Measurements from ENCODE around the gene RAPGEF4.

The RAPGEF4 gene

DNA sequence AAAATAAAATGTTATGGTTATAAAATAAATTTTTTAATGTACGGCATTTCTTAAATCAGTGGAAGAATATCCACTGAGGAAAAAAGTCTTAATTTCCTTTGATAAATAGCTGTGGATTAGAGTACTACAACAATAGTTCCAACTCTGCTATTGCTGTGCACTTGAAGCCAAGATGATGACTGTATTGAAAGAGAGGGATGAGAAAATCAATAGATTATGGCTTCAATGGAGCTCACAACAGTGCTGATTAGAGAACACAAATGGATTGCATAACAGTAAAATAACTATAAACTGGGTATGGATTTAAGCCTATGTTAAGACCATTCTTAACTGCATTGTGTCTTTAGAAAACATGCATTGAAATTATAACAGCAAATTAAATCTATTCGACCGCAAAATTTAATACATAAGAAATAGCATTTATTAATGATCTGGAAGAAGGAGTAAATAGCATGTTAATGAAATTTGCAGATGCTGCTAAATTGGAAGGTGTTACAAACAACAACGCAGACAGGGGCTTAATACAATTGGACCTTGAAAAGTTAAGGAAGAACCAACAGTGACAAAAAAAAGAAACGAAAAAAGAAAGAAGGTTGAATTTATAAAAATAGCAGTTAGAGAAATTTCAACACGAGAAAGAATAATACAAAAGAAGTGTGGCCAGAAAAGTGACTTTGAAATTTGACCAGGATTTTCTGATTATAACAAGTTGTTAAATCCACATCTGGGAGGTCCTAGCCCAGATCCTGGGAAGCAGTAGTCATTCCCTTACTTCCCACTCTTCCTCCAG, 331.4 kb downstream of the RAPGEF4 start:
- no peak for DNase-seq (ENCODE audit: extremely low read depth, low read depth)

DNA sequence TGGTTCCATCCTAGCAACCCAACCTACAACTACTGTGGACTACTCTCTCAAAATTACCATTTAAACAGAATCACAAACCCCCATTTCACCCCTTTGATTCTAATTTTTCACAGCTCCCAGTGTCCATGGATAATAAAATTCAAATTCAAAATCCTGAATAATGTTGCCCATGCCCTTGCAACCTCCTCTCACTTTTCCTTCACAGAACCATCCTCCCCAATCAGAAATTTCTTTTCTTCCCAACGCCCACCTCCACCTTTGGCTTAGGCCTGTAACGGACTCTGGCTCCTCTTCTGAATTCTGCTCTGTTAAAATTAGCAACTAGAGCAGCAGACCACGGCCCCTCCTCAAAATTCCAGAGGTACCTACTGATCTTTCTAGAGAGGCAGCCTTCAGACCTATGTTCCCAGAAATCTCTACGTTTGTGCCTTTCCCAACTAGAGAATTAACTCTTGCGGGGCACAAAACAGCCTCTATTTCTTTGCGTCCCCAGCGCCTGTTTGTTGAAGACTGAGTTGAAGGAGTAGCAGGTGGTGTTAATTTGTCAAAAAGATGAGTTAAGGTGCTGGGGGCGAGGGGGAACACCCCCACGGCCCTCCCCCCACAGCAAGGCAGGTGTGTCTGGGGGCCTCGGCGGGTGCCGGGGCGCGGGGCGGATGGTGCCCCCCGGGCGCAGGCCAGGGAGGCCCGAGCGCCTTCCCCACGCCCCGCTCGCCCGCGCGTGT, 339.6 kb downstream of the RAPGEF4 start:
- DNase-seq (ENCODE audit: extremely low read depth, low read depth), result no peak
- TF ChIP-seq CTCF (IDR thresholded peaks at IDR 0.05; ENCODE audit: low read depth, low read length), result no peak

More for the DNA sequence above, 331.4 kb downstream of the RAPGEF4 start:
- no peak for TF ChIP-seq CTCF (IDR thresholded peaks at IDR 0.05; ENCODE audit: low read depth, low read length)

DNA sequence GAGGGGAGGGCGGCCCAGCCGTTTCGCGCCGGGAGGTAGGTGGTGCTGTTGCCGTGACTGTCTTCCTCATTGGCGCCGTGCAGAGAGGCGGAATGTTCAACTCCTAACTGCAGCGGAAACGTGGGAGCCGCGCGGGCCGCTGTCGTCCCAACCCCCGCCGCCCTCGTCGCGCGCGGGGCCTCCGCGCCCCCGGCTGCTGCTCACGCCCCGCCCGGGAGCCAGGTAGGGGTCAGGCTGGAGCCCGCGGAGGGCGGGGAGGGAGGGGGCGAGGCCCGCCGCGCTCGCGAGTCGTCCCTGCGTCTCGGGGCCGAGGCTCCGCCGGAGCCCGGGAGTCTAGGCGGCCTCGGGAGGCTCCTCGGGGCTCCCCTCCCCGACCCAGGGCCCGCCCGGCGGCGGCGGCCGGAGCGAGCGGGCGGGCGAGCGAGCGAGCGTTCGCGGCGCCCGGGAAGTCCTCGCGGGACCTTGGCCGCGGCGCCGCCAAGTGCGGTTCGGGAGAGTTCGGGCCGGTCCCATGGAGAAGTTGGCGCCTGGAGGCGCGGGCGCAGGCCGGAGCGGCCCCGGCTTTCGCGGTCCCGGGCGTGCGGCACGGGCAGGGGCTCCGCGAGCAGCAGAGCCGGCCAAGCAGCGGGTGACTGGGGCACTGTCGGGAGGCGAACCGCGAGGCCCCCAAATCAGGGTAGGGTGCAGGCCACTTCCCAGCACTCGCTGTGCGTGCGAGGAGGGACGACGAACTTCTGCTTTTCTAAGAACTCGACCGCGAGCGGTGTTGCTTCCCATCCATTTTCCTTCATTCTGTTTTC, 340.3 kb downstream of the RAPGEF4 start, which contains the start of gene MAP3K20:
MAP3K20 (plus strand) TSS at position 66 of the 800 bp plus-strand sequence. CDS start 15,186 bp downstream, outside the sequence.
- DNase-seq (ENCODE audit: extremely low read depth, low read depth), result no peak
- peak; percentile 44 for TF ChIP-seq CTCF (IDR thresholded peaks at IDR 0.05; ENCODE audit: low read depth, low read length)

- DNase-seq (ENCODE audit: extremely low read depth, low read depth), result no peak
- TF ChIP-seq CTCF (IDR thresholded peaks at IDR 0.05; ENCODE audit: low read depth, low read length), result no peak
Measured at GRCh38 chr2:173076581-173077345, 341.1 kb downstream of the RAPGEF4 start.

- no peak for DNase-seq (ENCODE audit: extremely low read depth, low read depth)
- TF ChIP-seq CTCF (IDR thresholded peaks at IDR 0.05; ENCODE audit: low read depth, low read length), result no peak
Measured at GRCh38 chr2:173077506-173078177, 342.0 kb downstream of the RAPGEF4 start.

- no peak for TF ChIP-seq CTCF (IDR thresholded peaks at IDR 0.05; ENCODE audit: low read depth, low read length)
- no peak for DNase-seq (ENCODE audit: extremely low read depth, low read depth)
Measured at GRCh38 chr2:173079141-173079540, 343.5 kb downstream of the RAPGEF4 start.

All from AG09319 (cell line).